KMS-11 (cell line): ENCODE data around the gene KDM4B.

ENCODE experiments used
- H2AFZ ChIP-seq: fragments of 200-600 bp; sonication (generic); 2 replicates; pipeline ENCODE4 v1.6.1; 2016; ENCODE audit warnings: antibody characterized with exemption, mixed run types, low read depth
- H3K27ac ChIP-seq: fragments of 200-600 bp; sonication (generic); 2 replicates; pipeline ENCODE4 v1.6.1; 2016; ENCODE audit warnings: mild to moderate bottlenecking, mixed run types
- H3K27me3 ChIP-seq: fragments of 200-600 bp; sonication (generic); 2 replicates; pipeline ENCODE4 v1.6.1; 2017; ENCODE audit warnings: mild to moderate bottlenecking, low read depth, mixed run types, moderate library complexity; ENCODE audit not compliant: insufficient read depth
- H3K36me3 ChIP-seq: fragments of 200-600 bp; sonication (generic); 2 replicates; pipeline ENCODE4 v1.6.1; 2017; ENCODE audit warnings: mild to moderate bottlenecking, mixed run types; ENCODE audit not compliant: insufficient read depth
- H3K4me1 ChIP-seq: fragments of 200-600 bp; sonication (generic); 2 replicates; pipeline ENCODE4 v1.6.1; 2016; ENCODE audit warnings: mild to moderate bottlenecking, low read depth, mixed run types; ENCODE audit not compliant: poor library complexity, severe bottlenecking
- H3K4me2 ChIP-seq: fragments of 200-600 bp; sonication (generic); 2 replicates; pipeline ENCODE4 v1.7.0; 2016; ENCODE audit warnings: mild to moderate bottlenecking, mixed run types
- H3K4me3 ChIP-seq: fragments of 200-600 bp; sonication (generic); IDR thresholded peaks from 2 replicates; pipeline ENCODE4 v1.6.1; 2017; ENCODE audit warnings: low read depth, low read length, mixed read lengths; ENCODE audit not compliant: insufficient read depth
- H3K79me2 ChIP-seq: fragments of 200-600 bp; sonication (generic); 2 replicates; pipeline ENCODE4 v1.6.1; 2016; ENCODE audit warnings: low read depth, mixed run types; ENCODE audit not compliant: insufficient read depth
- H3K9ac ChIP-seq: fragments of 200-600 bp; sonication (generic); 2 replicates; pipeline ENCODE4 v1.6.1; 2016; ENCODE audit warnings: mild to moderate bottlenecking, mixed run types
- H4K20me1 ChIP-seq: fragments of 200-600 bp; sonication (generic); 2 replicates; pipeline ENCODE4 v1.6.1; 2016; ENCODE audit warnings: mild to moderate bottlenecking, mixed run types; ENCODE audit not compliant: insufficient read depth
- CTCF ChIP-seq: fragments of 200-600 bp; sonication (generic); conservative IDR thresholded peaks from 2 replicates; pipeline ENCODE4 v1.6.1; 2017; ENCODE audit warnings: low read depth, mild to moderate bottlenecking, antibody characterized with exemption, low read length, moderate library complexity, mixed read lengths

The KDM4B gene

GRCh38 chr19:5048727-5049553 is 80.0 kb downstream of the KDM4B start:
- Histone ChIP-seq H4K20me1 (no peaks in the 10 kb centered on the region), H3K4me2 (no peak overlapping the region), H3K36me3 (no peaks in the 10 kb centered on the region), H3K79me2 (no peaks in the 10 kb centered on the region), H3K27me3 (no peaks in the 10 kb centered on the region), H2AFZ (no peak overlapping the region), H3K4me3 (no peak overlapping the region), H3K4me1 (no peaks in the 10 kb centered on the region), H3K9ac (no peak overlapping the region), H3K27ac (no peak overlapping the region)
- no peak for TF ChIP-seq CTCF

GRCh38 chr19:5049561-5049960 is 80.6 kb downstream of the KDM4B start:
- no peaks in the 10 kb centered on the region for H4K20me1 ChIP-seq

DNA sequence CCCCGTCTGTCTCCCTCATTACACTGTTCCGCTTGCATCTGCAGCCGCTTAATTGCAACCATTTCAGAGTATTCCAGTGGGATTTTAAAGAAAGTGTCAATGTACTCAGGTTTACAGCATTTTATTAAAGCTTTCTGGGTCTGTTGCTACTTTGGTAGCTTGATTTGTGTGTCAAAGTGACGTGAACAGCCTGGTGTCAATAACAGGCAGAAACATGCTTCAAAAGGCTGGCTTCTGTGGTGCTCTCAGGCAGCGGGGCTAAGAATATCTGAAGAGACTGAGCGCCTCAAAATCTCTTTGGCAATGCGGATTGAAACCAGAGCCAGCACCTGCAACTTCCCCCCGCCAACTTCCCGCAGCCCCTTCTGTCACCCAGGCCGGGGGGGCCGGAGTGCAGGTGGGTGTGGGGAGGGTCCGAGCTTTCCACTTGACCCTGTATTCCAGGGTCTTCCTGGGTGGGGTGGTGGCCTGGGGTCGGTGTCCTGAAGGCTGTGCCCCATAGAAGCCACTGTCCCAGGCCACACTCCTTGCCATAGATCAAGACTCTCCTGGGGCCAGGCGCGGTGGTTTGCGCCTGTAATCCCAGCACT is 81.2 kb downstream of the KDM4B start:
- no peak overlapping the region for H3K4me3 ChIP-seq
- H4K20me1 ChIP-seq = no peaks in the 10 kb centered on the region
- no peak overlapping the region for H2AFZ ChIP-seq
- H3K79me2 ChIP-seq = no peaks in the 10 kb centered on the region
- H3K4me1 ChIP-seq = no peaks in the 10 kb centered on the region
- no peaks in the 10 kb centered on the region for H3K27me3 ChIP-seq
- H3K36me3 ChIP-seq = no peaks in the 10 kb centered on the region
- H3K27ac ChIP-seq = no peak overlapping the region
- H3K9ac ChIP-seq = no peak overlapping the region
- H3K4me2 ChIP-seq = no peak overlapping the region
- TF ChIP-seq CTCF = no peak

More at GRCh38 chr19:5049561-5049960, 80.6 kb downstream of the KDM4B start:
- H3K36me3 ChIP-seq = no peaks in the 10 kb centered on the region
- no peak for TF ChIP-seq CTCF
- H3K27ac ChIP-seq = no peak overlapping the region
- H3K27me3 ChIP-seq = no peaks in the 10 kb centered on the region
- H3K9ac ChIP-seq = no peak overlapping the region
- no peak overlapping the region for H2AFZ ChIP-seq
- no peaks in the 10 kb centered on the region for H3K4me1 ChIP-seq
- H3K4me3 ChIP-seq = no peak overlapping the region
- H3K4me2 ChIP-seq = no peak overlapping the region
- H3K79me2 ChIP-seq = no peaks in the 10 kb centered on the region

- Histone ChIP-seq H3K4me1 (no peaks in the 10 kb centered on the region), H3K79me2 (no peaks in the 10 kb centered on the region), H3K27me3 (no peaks in the 10 kb centered on the region), H3K27ac (no peak overlapping the region), H3K36me3 (no peaks in the 10 kb centered on the region), H4K20me1 (no peaks in the 10 kb centered on the region), H3K4me3 (no peak overlapping the region), H2AFZ (no peak overlapping the region), H3K9ac (no peak overlapping the region), H3K4me2 (no peak overlapping the region)
- no peak for TF ChIP-seq CTCF
These were observed 82.0 kb downstream of the KDM4B start for GRCh38 chr19:5050905-5051304.
